Progenitor cell of endocrine pancreas (in vitro differentiated cells): ENCODE data around the gene TMEM100. TPM values are rescaled to one million over a fixed set of nuclear protein-coding genes. Genes with fewer than 3 reads are reported as not detected.

Experiments used
- DNase-seq: peaks from one replicate; pipeline ENCODE4 v3.0.0; 2021; ENCODE audit warnings: low spot score; ENCODE audit not compliant: unreplicated experiment
- H3K27ac Mint-ChIP-seq: 2 replicates; pipeline ENCODE4 v1.8.0; 2021; ENCODE audit warnings: mild to moderate bottlenecking, moderate library complexity, mixed read lengths
- H3K27me3 Mint-ChIP-seq: 2 replicates; pipeline ENCODE4 v1.8.0; 2021; ENCODE audit warnings: mixed read lengths
- H3K36me3 Mint-ChIP-seq: 2 replicates; pipeline ENCODE4 v1.8.0; 2022; ENCODE audit warnings: mixed read lengths; ENCODE audit not compliant: insufficient read depth
- H3K4me1 Mint-ChIP-seq: 2 replicates; pipeline ENCODE4 v1.8.0; 2021; ENCODE audit warnings: low read depth, mixed read lengths
- H3K4me3 Mint-ChIP-seq: 2 replicates; pipeline ENCODE4 v1.8.0; 2021; ENCODE audit warnings: low read depth, mild to moderate bottlenecking, moderate library complexity, mixed read lengths
- H3K9me3 Mint-ChIP-seq: 2 replicates; pipeline ENCODE4 v1.8.0; 2021; ENCODE audit warnings: low read depth, mixed read lengths
- total RNA-seq: library from RNA; stranded (reverse); gene quantifications from 2 replicates; pipeline ENCODE4 v1.2.1, GENCODE V29; 2021
- TF ChIP-seq, protein P1 (sequence below): fragments of 200-600 bp; sonication (generic); IDR thresholded peaks from one replicate; pipeline ENCODE4 v1.5.0; 2021; ENCODE audit warnings: antibody characterized with exemption, mild to moderate bottlenecking; ENCODE audit not compliant: unreplicated experiment

Gene TMEM100
- total RNA-seq, 1 donor from 2014 or later = 1.1 TPM

DNA sequence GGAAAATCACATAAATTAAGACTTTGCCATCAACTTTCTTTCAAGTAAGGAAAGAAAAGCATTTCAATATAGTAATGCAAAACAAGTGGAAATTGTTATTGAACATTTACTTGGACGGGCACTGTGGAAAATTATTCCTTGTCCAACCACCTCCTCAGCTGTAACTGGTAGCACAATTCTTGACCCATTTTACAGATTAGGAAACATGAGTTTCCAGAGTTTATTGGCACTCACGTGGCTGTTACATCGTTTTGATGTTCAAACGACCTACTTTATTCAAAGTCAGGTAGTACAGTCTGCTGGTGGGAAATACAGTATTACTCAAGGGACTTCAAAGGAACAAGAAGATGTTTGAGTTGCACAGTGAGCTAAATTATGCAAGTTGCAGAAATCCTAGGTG lies 27.3 kb upstream of the TMEM100 start:
- H3K9me3 Mint-ChIP-seq = peaks cover 3% of the 10 kb centered on the region
- H3K4me3 Mint-ChIP-seq = no peak overlapping the region
- H3K4me1 Mint-ChIP-seq = peaks cover 17% of the 10 kb centered on the region
- H3K27ac Mint-ChIP-seq = no peak overlapping the region
- H3K27me3 Mint-ChIP-seq = no peaks in the 10 kb centered on the region
- no peak for DNase-seq
- TF ChIP-seq, protein P1, sequence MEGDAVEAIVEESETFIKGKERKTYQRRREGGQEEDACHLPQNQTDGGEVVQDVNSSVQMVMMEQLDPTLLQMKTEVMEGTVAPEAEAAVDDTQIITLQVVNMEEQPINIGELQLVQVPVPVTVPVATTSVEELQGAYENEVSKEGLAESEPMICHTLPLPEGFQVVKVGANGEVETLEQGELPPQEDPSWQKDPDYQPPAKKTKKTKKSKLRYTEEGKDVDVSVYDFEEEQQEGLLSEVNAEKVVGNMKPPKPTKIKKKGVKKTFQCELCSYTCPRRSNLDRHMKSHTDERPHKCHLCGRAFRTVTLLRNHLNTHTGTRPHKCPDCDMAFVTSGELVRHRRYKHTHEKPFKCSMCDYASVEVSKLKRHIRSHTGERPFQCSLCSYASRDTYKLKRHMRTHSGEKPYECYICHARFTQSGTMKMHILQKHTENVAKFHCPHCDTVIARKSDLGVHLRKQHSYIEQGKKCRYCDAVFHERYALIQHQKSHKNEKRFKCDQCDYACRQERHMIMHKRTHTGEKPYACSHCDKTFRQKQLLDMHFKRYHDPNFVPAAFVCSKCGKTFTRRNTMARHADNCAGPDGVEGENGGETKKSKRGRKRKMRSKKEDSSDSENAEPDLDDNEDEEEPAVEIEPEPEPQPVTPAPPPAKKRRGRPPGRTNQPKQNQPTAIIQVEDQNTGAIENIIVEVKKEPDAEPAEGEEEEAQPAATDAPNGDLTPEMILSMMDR = no peak
- peaks cover 8% of the 10 kb centered on the region for H3K36me3 Mint-ChIP-seq

DNA sequence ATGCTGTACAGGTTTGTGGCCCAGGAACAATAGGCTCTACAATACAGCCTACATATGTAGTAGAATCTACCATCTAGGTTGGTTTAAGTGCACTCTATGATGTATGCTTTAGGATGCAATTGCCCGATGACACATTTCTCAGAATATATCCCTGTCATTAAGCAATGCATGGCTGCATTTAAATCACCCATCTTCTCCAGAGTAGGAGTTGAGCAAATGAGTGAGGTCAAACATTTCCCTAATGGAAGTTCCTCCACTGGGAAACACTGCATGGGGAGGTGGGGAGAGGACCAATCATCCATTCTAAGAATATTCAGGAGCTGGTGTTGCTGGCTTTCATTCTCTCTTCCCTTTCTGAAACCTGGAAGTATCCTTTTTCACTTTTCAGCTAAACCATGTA lies 26.2 kb upstream of the TMEM100 start:
- Mint-ChIP-seq H3K27me3 (no peaks in the 10 kb centered on the region), H3K4me3 (no peak overlapping the region), H3K36me3 (peaks cover 2% of the 10 kb centered on the region), H3K9me3 (peaks cover 3% of the 10 kb centered on the region), H3K27ac (no peak overlapping the region), H3K4me1 (peaks cover 17% of the 10 kb centered on the region)
- DNase-seq = no peak
- TF ChIP-seq, protein P1 = no peak

DNA sequence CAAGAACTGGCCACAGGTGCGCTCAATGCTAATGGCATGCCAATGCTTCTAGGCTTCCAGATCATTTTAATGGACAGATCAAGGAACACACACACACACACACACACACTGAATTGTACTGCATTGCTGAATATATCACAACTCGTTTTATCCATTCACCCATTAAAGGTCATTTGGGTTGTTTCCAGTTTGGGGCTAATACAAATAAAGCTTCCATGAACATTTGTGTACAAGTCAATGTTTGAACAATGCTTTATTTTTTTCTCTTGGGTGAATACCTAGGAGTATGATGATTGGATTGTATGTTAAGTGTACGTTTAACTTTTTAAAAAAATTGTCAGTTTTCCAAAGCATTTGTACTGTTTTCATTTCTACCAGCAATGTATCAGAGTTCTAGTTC lies 24.5 kb upstream of the TMEM100 start:
- Mint-ChIP-seq H3K4me3 (no peak overlapping the region), H3K4me1 (peaks cover 13% of the 10 kb centered on the region), H3K27ac (no peak overlapping the region), H3K9me3 (peaks cover 3% of the 10 kb centered on the region), H3K27me3 (no peaks in the 10 kb centered on the region), H3K36me3 (no peaks in the 10 kb centered on the region)
- no peak for DNase-seq
- TF ChIP-seq, protein P1 = no peak

DNA sequence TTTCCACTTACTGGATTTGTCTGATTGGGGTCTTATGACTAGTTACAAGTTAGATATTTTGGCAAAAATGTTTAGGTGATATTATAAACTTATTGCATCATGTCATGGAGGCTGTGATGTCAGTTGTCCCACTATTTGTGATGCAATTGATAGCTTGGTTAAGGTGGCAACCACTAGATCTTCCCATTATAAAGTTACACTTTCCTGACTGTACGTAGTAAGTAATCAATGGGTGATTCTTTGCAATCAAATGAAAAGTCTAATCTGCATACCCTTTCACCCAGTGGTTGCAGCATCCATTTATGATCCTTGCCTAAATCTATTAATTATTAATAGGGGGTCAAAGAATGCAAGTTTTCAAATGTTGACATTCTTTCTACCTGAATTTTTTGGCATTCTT lies 23.8 kb upstream of the TMEM100 start:
- no peaks in the 10 kb centered on the region for H3K36me3 Mint-ChIP-seq
- no peaks in the 10 kb centered on the region for H3K27me3 Mint-ChIP-seq
- DNase-seq = no peak
- TF ChIP-seq, protein P1 = no peak
- peaks cover 3% of the 10 kb centered on the region for H3K9me3 Mint-ChIP-seq
- peaks cover 7% of the 10 kb centered on the region for H3K4me1 Mint-ChIP-seq
- H3K4me3 Mint-ChIP-seq = no peak overlapping the region
- no peak overlapping the region for H3K27ac Mint-ChIP-seq

DNA sequence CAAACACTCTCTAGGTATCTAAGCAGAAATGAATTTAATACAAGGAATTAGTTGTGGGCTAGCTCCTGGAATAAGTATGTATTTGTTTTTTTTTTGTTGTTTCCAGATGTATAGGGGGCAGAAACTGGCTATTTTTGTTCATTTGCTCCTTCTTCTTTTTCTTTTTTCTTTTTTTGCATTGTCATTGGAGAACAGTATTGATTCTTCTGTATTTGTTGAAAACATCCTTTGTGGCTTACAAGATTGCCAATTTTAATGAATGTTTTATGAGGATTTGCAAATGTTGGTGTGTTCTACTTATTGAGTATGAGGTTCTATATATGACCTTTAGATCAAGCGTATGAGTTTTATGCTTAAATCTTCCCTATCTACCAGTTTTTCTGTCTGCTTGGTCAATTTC lies 22.6 kb upstream of the TMEM100 start:
- H3K9me3 Mint-ChIP-seq = peaks cover 3% of the 10 kb centered on the region
- peaks cover 3% of the 10 kb centered on the region for H3K4me1 Mint-ChIP-seq
- H3K27me3 Mint-ChIP-seq = no peaks in the 10 kb centered on the region
- H3K4me3 Mint-ChIP-seq = no peak overlapping the region
- no peak overlapping the region for H3K27ac Mint-ChIP-seq
- TF ChIP-seq, protein P1 = no peak
- no peak for DNase-seq
- no peaks in the 10 kb centered on the region for H3K36me3 Mint-ChIP-seq
